HG02588 (cell line): Measurements from ENCODE around the gene DDX24.
A peak's percentile ranks its signal among the peaks of the same experiment; 100 is the strongest.

Experiments used
- ATAC-seq: cut with Tn5 transposase; IDR thresholded peaks from one replicate; pipeline ENCODE4 v1.9.1; 2021; ENCODE audit warnings: mild to moderate bottlenecking, moderate library complexity; ENCODE audit not compliant: unreplicated experiment

The DDX24 gene

GRCh38 chr14:94034886-94035285, 46.1 kb downstream of the DDX24 start:
- ATAC-seq = no peak

- no peak for ATAC-seq
Measured at GRCh38 chr14:94031883-94032279, 49.1 kb downstream of the DDX24 start.

GRCh38 chr14:94031161-94031882, 49.7 kb downstream of the DDX24 start:
- no peak for ATAC-seq

GRCh38 chr14:94030571-94030970, 50.4 kb downstream of the DDX24 start:
- no peak for ATAC-seq

- ATAC-seq = no peak
Measured at GRCh38 chr14:94029671-94030203, 51.3 kb downstream of the DDX24 start.

- ATAC-seq = no peak
Measured at GRCh38 chr14:94029265-94029664, 51.7 kb downstream of the DDX24 start.

GRCh38 chr14:94028450-94028826, 52.6 kb downstream of the DDX24 start:
- no peak for ATAC-seq

GRCh38 chr14:94027566-94028449, 53.2 kb downstream of the DDX24 start:
- no peak for ATAC-seq

- ATAC-seq = no peak
Measured at GRCh38 chr14:94026889-94027469, 54.0 kb downstream of the DDX24 start.

GRCh38 chr14:94026173-94026888, 54.7 kb downstream of the DDX24 start, which contains the start of gene OTUB2:
Gene OTUB2, plus strand, starts transcription at chr14:94026340. Its CDS starts 198 bp downstream, at chr14:94026538.
- ATAC-seq = peak; percentile 98

- ATAC-seq = no peak
Measured at GRCh38 chr14:94025720-94026119, 55.3 kb downstream of the DDX24 start.

GRCh38 chr14:94024549-94024948, 56.5 kb downstream of the DDX24 start:
- ATAC-seq = no peak

- no peak for ATAC-seq
Measured at GRCh38 chr14:94022532-94023411, 58.2 kb downstream of the DDX24 start.

- no peak for ATAC-seq
Measured at GRCh38 chr14:94021416-94022157, 59.4 kb downstream of the DDX24 start.

- no peak for ATAC-seq
Measured at GRCh38 chr14:94021001-94021400, 60.0 kb downstream of the DDX24 start.

- no peak for ATAC-seq
Measured at GRCh38 chr14:94020267-94020666, 60.7 kb downstream of the DDX24 start.

GRCh38 chr14:94019329-94019728, 61.7 kb downstream of the DDX24 start:
- ATAC-seq = no peak

GRCh38 chr14:94018308-94018707, 62.7 kb downstream of the DDX24 start:
- no peak for ATAC-seq

- ATAC-seq = no peak
Measured at GRCh38 chr14:94016446-94016976, 64.5 kb downstream of the DDX24 start.
